Right lobe of liver (tissue), 6 donors: ENCODE results near the gene KSR2. TPM values are rescaled to one million over a fixed set of nuclear protein-coding genes. Genes with fewer than 3 reads are reported as not detected.

Experiments
- ATAC-seq, 4 donors: fragments of 200-7000 bp; cut with Tn5 transposase; one replicate each; pipeline ENCODE4 v1.9.1; 2020; ENCODE audit warnings: mild to moderate bottlenecking in 4 of 4, moderate library complexity in 4 of 4
- DNase-seq, 3 donors: peaks; one replicate each; pipeline ENCODE4 v3.0.0-alpha.2; 2020
- H3K27ac ChIP-seq, 3 donors: fragments of 200-600 bp; one replicate each; pipeline ENCODE4 v1.8.0; 2022
- H3K27me3 ChIP-seq, 2 donors: fragments of 200-600 bp; one replicate each; pipeline ENCODE4 v1.8.0; 2022
- H3K36me3 ChIP-seq, 4 donors: fragments of 200-600 bp; sonication (generic) in 1 of 4; one replicate each; pipeline versions ENCODE4 v1.5.1 to v1.8.0; 2017 to 2022; ENCODE audit warnings: control low read depth in 1 of 4
- H3K4me1 ChIP-seq, 4 donors: fragments of 200-600 bp; sonication (generic) in 1 of 4; one replicate each; pipeline versions ENCODE4 v1.5.1 to v1.8.0; 2017 to 2022; ENCODE audit warnings: control low read depth in 1 of 4
- H3K4me3 ChIP-seq, 3 donors: fragments of 200-600 bp; one replicate each; pipeline ENCODE4 v1.8.0; 2022
- H3K9me3 ChIP-seq, 4 donors: fragments of 200-600 bp; sonication (generic) in 1 of 4; one replicate each; pipeline versions ENCODE4 v1.5.1 to v1.8.0; 2017 to 2022; ENCODE audit warnings: control low read depth in 1 of 4
- CTCF ChIP-seq, 4 donors: fragments of 200-600 bp in 3 of 4; fragments of 450-650 bp in 1 of 4; IDR thresholded peaks; one replicate each; pipeline versions ENCODE4 v1.5.1 to v1.8.0; 2016 to 2022; ENCODE audit warnings: antibody characterized with exemption in 4 of 4, mild to moderate bottlenecking in 2 of 4
- POLR2A ChIP-seq: fragments of 450-650 bp; IDR thresholded peaks from one replicate; pipeline ENCODE4 v1.6.1; 2017; ENCODE audit warnings: antibody characterized with exemption, mild to moderate bottlenecking
- WGBS: methylation state at CpG from one replicate; pipeline ENCODE4 v1.1.6; 2018; ENCODE audit warnings: low coverage, low lambda C conversion rate; ENCODE audit not compliant: insufficient coverage; ENCODE audit errors: missing lambda C conversion rate; 5-methylcytosine and 5-hydroxymethylcytosine counted together
- intact Hi-C, 2 donors: fragments of 100-400 bp; cut with DNase I; formaldehyde crosslinking; loops; one replicate each; pipeline versions ENCODE4 v1.11.2 to v1.14.1; 2022
- total RNA-seq, 6 experiments: library from RNA; depleted of rRNA in 2 of 6; stranded (reverse); fragments of >200 nt in 2 of 6; fragmentation: NEBNext Ultra II Directional in 3 of 6; extraction: Animal tissue kit (Norgen Biotek cat#: 25700) in 3 of 6; gene quantifications; one replicate each; pipeline versions ENCODE4 v1.1.0 to v1.2.4, GENCODE V29; 2016 to 2023
- donor health status: DM: no; HTN: yes; CAD: no.
- donor health status: DM: no; HTN: no; CAD: no.
- donor health status: DM: no; HTN: no; CAD: no.
- donor health status: DM: no; HTN: yes; CAD: no.
- donor health status: DM: no; HTN: yes; CAD: no.

The KSR2 gene
- total RNA-seq, 6 experiments from 2014 or later = 0.02 to 0.07 (median 0.02) TPM; not detected in 2

DNA sequence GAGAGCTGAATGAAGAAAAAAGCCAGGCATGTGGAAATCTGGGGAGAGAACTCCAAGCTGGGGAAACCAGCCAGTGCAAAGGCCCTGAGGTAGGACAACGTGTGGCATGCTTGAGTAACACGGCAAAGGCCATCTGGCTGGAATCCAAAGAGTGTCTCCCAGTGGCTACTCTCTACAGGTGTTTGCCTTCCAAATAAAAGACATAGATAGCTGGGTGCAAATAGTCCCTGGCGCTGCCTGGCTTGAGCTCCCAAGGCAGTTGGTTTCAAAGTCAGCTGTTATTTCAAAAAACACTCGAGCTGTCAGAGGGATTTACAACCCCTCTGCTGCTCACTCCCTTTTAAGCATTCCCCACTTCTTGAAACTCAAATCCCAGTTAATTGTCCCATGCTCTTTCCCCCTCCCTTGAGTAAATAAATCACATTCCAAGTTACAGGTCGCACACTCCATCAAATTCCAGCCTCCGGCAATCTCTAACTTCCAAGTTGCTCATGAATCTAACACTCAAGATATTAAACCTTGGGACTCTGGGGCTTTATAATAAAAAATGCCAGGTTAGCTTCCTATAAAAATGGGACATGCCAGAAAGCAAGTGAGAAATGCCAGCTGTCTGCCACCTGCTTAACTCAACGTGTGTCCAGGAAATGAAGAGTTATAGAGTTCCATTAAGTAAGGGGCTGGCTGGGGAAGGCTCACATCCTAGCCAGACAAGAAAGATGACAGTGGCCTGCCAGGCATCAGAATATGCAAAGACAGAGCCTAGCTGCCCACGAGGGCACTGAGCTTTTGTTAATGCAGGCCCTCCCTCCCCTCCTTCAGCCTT, 473.7 kb downstream of the KSR2 start:
- 11% methylated on average over 8 of the region's 8 CpGs for WGBS
- DNase-seq = peak; percentile 63 to 92 (median 83)
- Histone ChIP-seq H3K4me1 (peaks cover 0 to 36% (median 14%) of the 10 kb centered on the region in 4 donors), H3K27me3 (no peaks in the 10 kb centered on the region), H3K9me3 (no peaks in the 10 kb centered on the region), H3K27ac (peak overlapping the region in 1 of 3 donors; percentile 14), H3K4me3 (no peak overlapping the region), H3K36me3 (no peaks in the 10 kb centered on the region)
- intact Hi-C loops = no loop called here
- peak; percentile 84 to 93 (median 89) for ATAC-seq
- TF ChIP-seq CTCF (IDR thresholded peaks at IDR 0.05) (no peak), POLR2A (no peak)

GRCh38 chr12:117491711-117492110, 477.1 kb downstream of the KSR2 start:
- ATAC-seq (no peak), DNase-seq (no peak)
- H3K36me3 ChIP-seq = no peaks in the 10 kb centered on the region
- H3K27me3 ChIP-seq = no peaks in the 10 kb centered on the region
- H3K4me3 ChIP-seq = no peak overlapping the region
- 93% methylated on average over 6 of the region's 7 CpGs for WGBS
- TF ChIP-seq CTCF (IDR thresholded peaks at IDR 0.05) (no peak), POLR2A (no peak)
- H3K9me3 ChIP-seq = no peaks in the 10 kb centered on the region
- no peak overlapping the region for H3K27ac ChIP-seq
- intact Hi-C loops = no loop called here
- H3K4me1 ChIP-seq = peaks cover 0 to 13% (median 6%) of the 10 kb centered on the region in 4 donors

DNA sequence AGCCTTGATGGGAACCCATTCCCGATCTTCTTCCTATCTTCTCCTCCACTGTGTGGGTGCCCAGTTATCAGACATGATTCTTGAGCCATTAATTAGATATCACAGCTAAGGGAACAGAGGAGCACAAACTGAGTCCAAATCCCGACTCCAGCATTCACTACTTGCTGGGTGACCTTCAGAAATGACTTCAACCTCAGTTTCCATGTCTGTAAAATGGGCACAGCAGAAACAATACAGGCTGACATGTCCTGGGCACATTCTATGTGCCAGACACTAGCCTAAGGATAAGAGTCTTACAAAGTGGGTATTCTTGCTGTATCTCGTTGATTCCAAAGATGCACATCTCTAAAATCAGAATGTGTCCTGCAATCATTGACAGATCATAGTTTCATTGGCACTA, 478.7 kb downstream of the KSR2 start:
- intact Hi-C loops = no loop called here
- Histone ChIP-seq H3K36me3 (no peaks in the 10 kb centered on the region), H3K27ac (no peak overlapping the region), H3K4me1 (peaks cover 0 to 6% (median 3%) of the 10 kb centered on the region in 4 donors), H3K4me3 (no peak overlapping the region), H3K9me3 (no peaks in the 10 kb centered on the region), H3K27me3 (no peaks in the 10 kb centered on the region)
- no peak for TF ChIP-seq POLR2A
- no peak for TF ChIP-seq CTCF (IDR thresholded peaks at IDR 0.05)
- no peak for ATAC-seq
- DNase-seq = no peak
- 84% methylated on average over 3 of the region's 3 CpGs for WGBS

DNA sequence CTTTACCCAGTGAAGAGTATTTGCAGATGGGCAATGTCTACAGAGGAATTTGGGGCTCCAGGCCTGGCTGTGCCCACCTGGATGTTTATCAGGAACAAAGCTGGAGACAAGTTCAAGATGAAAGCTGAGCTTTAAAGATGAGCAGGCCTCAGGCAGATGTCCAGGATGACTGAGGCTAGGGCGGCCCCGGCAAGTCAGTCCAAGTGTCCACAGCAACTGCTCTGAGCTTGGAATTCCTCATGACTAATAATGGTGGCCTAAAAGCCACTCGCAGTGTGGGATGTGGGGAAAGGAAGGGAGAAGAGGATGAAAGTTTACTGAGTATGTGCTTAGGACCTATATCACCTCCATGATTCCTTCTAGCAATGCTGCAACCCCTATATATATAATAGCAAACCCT, 479.1 kb downstream of the KSR2 start:
- 69% methylated on average over 3 of the region's 3 CpGs for WGBS
- H3K4me3 ChIP-seq = no peak overlapping the region
- peaks cover 0 to 4% (median 2%) of the 10 kb centered on the region in 4 donors for H3K4me1 ChIP-seq
- ATAC-seq = no peak
- H3K9me3 ChIP-seq = no peaks in the 10 kb centered on the region
- DNase-seq = no peak
- H3K27me3 ChIP-seq = no peaks in the 10 kb centered on the region
- no peaks in the 10 kb centered on the region for H3K36me3 ChIP-seq
- H3K27ac ChIP-seq = no peak overlapping the region
- intact Hi-C loops = no loop called here
- TF ChIP-seq POLR2A = no peak
